HG03175 (cell line): ENCODE data around the gene MED8.

Experiments used
- ATAC-seq: cut with Tn5 transposase; IDR thresholded peaks from one replicate; pipeline ENCODE4 v1.9.1; 2021; ENCODE audit warnings: mild to moderate bottlenecking, moderate library complexity; ENCODE audit not compliant: unreplicated experiment

MED8 gene

DNA sequence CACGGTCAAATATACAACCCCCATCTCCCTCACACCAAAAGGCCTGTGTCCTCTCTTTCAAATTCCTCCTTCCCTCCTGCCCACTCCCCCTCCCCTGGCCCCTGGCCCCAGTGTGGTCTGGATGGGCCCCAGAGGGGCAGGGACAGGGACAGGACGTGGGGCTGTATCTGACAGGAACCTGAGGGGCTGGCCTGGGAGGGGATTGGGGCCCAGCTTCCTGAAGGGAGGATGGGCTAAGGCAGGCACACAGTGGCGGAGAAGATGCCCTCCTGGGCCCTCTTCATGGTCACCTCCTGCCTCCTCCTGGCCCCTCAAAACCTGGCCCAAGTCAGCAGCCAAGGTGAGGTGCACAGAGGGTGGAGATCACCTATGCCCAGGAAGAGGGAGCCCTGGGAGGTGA lies 52.0 kb downstream of the MED8 start, which contains the start of gene MPL:
Gene MPL, plus strand, starts transcription at position 231 of the 400 bp plus-strand sequence. Its CDS starts 31 bp downstream, at position 262.
- ATAC-seq: no peak

DNA sequence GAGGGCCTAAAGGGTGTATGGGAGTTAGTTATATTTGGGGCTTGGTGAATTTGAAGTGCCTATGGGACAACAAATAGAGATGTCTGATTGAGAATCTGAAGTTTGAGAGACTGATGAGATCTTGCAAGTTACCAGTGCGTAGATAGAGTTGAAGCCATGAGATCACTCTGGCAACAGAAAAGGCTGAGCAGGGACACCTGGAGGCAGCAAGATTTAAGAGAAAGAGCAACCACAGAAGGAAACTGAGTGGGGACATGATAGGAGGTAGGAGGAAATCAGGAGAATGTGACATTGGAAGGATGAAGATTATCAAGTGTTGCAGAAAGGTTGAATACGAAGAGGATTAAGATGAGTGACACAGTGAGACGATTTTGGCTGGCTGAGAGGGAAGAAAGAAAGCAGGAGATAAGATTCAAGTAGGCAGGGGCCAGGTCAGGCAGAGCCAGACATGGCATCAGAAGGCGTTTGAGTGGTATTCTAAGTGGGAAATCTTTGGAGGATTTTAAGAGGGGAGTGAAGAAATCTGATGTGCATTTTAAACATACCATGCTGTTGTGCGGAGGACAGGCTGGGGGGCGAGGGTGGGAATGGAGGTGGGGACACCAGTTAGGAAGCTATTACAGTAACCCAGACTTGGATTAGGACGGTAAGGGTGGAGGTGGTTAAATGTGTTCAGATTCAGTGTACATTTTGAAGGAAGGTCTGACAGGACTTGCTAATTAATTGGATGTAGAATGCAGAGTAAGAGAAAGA lies 55.0 kb downstream of the MED8 start:
- no peak for ATAC-seq
